ENCODE data around the gene ADGRA3.

DNA sequence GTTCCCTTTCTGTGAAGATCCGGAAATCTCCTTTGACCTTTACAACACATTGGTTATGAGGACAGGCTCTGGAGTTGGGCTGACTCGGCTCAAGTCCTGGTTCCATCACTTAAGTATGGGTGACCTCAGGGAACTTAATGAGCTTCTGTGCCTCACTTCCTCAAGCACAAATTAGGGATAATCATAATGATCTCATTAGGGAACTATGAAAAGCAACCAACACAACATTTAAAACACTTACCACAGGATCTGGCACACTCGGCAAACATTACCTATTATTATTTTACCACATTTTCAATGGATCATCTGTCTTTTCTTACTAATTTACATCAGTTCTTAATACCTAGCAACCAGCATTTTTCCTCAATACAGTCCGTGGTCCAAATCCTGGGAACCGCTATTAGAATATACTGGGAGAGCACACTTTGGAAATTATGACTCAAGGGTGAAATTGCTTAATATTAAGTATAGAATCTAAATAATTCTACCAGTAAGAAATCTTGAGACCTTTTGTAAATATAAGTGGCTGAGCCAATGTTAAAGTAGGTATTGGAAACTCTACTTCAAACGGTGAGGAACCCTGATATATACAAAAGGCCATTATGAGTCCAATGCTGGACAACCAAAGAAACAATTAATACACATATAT, 19.6 kb downstream of the ADGRA3 start:
- no peak for TF ChIP-seq POLR2AphosphoS5 (IDR thresholded peaks at IDR 0.05)
- TF ChIP-seq, protein P1, sequence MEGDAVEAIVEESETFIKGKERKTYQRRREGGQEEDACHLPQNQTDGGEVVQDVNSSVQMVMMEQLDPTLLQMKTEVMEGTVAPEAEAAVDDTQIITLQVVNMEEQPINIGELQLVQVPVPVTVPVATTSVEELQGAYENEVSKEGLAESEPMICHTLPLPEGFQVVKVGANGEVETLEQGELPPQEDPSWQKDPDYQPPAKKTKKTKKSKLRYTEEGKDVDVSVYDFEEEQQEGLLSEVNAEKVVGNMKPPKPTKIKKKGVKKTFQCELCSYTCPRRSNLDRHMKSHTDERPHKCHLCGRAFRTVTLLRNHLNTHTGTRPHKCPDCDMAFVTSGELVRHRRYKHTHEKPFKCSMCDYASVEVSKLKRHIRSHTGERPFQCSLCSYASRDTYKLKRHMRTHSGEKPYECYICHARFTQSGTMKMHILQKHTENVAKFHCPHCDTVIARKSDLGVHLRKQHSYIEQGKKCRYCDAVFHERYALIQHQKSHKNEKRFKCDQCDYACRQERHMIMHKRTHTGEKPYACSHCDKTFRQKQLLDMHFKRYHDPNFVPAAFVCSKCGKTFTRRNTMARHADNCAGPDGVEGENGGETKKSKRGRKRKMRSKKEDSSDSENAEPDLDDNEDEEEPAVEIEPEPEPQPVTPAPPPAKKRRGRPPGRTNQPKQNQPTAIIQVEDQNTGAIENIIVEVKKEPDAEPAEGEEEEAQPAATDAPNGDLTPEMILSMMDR (IDR thresholded peaks at IDR 0.05), result no peak
- no peak for TF ChIP-seq POLR2A (IDR thresholded peaks at IDR 0.05)

Measured in upper lobe of left lung (tissue), 4 donors.